ENCODE results near the gene WIF1.

DNA sequence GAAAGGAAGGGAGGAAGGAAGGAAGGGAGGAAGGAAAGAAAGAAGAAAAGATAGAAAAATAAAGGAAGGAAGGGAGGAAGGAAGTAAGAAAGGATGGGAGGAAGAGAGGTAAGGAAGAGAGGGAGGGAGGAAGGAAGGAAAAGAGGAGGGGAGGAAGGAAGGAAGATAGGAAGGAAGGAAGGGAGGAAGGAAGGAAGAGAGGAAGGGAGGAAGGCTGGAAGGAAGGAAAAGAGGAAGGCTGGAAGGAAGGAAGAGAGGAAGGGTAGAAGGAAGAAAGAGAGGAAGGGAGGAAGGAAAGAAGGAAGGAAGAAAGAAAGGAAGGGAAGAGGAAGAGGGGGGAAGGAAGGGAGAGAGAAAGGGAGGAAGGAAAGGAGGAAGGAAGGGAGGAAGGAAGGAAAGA, 12.8 kb upstream of the WIF1 start:
- TF ChIP-seq, protein P1, sequence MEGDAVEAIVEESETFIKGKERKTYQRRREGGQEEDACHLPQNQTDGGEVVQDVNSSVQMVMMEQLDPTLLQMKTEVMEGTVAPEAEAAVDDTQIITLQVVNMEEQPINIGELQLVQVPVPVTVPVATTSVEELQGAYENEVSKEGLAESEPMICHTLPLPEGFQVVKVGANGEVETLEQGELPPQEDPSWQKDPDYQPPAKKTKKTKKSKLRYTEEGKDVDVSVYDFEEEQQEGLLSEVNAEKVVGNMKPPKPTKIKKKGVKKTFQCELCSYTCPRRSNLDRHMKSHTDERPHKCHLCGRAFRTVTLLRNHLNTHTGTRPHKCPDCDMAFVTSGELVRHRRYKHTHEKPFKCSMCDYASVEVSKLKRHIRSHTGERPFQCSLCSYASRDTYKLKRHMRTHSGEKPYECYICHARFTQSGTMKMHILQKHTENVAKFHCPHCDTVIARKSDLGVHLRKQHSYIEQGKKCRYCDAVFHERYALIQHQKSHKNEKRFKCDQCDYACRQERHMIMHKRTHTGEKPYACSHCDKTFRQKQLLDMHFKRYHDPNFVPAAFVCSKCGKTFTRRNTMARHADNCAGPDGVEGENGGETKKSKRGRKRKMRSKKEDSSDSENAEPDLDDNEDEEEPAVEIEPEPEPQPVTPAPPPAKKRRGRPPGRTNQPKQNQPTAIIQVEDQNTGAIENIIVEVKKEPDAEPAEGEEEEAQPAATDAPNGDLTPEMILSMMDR (conservative IDR thresholded peaks at IDR 0.05; ENCODE audit: low read length) = no peak
- no peak for TF ChIP-seq EZH2phosphoT487 (IDR thresholded peaks at IDR 0.05; ENCODE audit: borderline replicate concordance)
